Hematopoietic multipotent progenitor cell treated with erythropoietin and hydrocortisone succinate and interleukin-3 and kit ligand, for 6 days (in vitro differentiated cells): ENCODE data around the gene BCAP31.

Source experiments
- DNase-seq: peaks from one replicate; pipeline ENCODE4 v3.0.0-alpha.2; 2015

BCAP31 gene

DNA sequence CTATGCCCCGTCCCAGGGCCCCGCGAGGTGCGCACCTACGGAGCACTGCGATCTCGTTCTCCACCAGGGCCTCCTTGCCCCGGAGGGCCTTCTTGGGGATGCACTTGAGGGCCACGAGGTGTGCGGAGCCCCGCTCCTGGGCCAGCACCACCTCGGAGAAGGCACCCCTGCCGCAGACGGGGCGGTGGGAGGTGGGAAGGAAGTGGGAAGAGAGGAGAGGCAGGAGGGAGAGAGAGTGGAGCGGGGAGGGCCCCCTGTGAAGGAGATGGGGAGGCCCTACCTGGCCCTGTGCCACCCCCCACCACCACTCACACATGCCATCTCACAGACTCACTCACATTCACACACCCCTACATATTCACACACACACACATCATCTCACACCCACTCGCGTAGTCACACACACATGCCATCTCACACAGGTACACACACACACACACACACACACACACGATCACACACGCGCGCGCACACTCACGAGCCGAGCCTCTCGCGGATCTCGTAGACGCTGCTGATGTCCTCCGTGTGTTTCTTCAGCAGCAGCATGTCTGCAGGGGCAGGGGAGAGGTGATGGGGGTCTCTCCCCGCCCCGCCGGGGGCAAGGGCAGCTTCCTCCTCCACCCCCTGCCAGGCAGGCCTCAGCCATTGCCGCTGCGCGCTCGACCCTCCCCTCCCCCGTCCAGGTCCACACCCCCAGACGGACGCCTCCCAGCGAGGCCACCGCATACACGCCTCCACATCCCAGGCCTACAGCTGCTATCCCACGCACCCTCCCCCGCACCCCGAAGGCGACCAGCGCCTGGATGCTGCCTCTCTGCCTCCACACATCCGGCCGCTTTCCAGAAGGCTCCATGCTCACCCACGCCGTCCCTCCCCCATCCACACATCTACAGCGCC, 51.4 kb downstream of the BCAP31 start:
- DNase-seq: no peak

DNA sequence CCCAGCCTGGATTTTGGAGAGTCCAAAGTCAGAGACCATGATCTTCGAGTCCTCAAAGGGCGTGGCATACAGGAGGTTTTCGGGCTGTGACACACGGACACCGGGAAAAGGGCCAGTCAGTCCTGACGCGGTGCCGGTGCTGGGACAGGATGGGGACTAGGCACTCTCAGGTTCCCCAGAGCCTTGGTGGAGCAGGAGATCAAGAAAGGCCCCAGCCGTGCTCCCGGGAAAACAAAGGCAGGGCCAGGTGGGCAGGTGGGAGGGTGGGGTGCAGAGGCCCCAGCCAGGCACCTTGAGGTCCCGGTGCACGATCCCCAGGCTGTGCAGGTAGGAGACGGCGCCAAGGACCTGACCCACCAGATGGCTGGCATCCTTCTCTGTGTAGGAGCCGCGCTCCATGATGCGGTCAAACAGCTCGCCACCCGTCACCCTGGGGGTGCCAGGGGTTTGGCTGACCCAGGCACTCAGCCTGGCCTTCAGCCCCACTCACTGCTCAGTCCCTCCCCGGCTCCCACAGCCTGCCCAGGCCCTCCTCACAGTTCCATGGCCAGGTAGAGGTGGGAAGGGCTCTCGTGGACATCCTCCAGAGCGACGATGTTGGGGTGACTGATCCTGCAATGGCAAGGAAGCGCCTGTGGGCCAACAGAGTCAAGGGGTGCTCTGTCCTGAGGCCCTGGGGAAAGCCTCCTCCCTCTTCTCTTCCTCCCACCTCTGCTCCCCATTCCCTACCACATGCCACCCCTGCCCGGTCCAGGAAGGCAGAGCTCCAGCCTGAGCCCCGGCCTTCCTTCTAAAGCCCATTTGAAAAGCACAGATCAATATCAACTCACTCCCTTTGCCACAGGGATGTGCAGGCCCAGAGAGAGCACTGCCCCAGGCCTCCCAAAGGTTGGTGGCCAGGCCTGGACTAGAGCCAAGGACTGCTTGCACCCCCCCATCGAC, 52.3 kb downstream of the BCAP31 start:
- DNase-seq: no peak

DNA sequence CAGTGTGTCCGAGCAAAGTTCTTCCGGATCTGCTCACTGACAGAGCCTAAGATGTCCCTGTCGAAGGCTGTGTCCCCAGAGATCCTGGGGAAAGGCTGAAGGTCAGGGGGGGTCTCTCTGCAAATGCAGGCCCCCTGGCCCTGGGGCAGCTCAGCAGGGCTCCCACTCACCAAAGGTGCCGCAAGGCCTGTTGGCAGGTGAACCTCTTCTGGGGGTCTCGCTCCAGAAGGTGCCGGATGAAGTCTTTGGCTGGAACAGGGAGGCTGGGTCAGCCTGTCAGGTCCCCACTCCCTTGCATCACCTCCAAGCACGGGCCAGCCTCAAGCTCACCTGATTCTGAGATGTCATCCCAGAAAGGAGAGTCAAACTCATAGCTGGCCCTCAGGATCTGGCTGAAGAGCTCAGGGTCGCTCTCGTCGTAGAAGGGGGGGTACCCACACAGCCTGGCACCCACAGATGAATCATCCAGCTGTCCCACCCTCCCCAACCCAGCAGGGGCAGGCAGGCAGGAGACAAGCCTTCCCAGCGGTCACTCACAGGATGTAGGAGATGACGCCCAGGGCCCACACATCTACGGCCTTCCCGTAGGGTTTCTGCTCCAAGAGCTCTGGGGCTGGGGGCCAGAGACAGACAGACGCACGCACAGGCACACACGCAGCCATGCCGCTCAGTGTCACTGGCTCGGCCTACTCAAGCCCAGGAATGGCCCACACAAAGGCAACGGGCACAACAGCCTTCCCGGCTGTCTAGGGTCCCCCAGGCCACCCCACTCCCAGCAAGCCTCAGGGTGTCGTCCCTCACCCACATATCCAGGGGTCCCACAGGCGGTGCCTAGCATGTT, 53.2 kb downstream of the BCAP31 start:
- DNase-seq: no peak

DNA sequence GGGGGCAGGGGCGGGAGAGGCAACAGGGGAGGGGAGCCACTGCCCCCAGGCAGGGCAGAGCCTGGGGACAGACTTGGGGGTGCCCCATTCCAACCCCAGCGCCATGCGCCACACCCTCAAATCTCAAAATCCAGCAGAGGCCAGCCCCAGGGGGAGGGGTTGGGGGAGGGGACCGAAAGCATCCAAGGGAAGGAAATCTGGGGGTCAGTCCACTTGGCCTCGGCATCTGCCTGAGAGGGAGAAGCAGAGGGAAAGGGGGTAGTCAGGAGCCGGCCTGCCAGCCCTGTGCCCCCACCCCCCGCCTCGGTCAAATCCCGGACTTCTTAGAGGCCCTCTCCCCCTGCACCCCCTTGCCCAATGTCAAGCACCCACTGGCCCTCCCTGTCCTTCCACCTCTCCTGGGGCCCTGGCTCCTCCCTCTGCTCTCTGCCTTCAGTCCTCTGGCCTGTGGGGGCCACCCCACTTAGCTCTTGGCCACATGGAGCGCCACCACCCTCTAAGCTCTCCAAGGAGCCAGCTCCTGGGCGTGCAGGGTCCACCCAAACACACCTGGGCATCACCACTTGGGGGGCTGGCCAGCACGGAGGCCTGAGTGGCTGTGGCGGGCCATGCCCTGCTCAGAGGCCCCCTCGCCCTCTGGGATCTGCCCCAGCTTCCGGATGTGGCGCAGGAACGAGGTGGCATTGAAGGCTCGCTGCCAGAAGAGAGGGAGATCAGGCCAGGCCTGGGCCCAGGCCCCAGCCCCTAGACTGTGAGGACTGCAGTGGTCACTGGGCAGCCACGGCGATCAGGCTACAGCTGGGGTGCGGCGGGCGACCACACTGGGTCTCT, 54.1 kb downstream of the BCAP31 start:
- DNase-seq: no peak

DNA sequence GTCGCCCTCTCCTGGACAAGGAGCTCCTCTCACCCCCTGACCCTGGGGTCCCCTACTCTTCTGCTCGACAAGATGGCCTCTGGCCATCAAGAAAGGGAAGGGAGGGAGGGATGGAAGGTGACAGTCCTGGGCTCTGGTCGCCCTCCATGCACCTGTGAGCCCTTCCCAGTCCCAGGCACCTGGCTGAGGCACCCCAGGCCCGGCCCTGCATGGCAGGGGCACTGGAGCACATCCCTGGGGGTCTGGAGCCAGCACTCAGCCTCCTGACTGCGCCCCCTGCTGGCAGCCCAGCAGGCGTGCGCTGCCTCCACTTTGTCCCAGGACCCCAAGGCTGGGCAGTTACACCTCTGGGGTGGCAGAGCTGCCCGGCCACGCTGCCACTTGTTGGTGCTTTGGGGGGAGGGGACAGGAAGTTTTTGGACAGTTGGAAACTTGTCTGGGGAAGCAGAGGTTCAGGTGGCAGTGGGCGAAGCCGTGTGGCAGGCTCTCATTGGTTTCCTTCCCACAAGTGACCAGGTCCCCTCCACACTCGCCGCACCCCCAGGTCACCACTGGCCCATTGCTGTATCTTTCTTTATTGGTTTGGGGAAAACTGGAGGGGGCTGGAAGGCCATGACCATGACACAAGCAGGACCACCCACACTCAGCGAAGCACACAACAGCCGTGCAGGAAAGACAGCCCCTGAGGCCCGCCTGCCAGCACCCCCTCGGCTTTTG, 54.9 kb downstream of the BCAP31 start:
- DNase-seq: peak; percentile 53

DNA sequence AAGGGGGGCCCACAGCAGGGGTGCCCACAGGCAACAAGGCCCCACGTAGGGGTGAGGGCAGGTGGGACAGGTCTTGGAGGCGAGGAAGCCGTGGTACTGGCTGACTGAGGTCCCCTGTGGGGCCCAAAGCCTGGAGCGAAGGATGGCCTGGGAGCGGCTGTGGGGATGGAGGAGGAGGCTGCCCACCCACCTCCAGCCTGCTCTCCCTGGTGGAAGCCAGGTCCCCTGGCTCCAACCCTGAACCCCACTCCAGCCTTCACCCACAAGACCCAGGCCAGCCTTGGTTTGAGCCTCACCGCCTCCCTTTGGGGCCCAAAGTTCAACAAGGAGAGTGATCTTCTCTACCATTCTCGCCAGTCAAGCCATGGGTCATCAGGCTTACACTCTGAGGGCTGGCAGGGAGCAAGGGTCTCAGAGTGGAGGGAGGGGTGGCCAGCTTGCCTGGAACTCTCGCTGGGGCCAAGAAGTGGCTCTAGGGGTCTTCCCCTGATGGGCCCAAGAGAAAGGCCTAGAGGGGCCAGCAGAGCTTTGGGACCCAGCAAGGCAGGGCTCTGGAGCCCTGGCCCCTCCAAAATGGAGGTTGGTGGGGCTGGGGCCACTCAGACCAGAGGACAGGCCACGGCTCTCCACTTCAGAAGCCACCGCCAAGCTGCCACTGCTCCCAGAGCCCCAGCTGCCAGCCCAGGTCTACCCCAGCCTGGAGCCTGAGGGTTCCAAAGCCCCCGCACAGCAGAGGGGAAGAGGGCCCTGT, 55.6 kb downstream of the BCAP31 start:
- no peak for DNase-seq

DNA sequence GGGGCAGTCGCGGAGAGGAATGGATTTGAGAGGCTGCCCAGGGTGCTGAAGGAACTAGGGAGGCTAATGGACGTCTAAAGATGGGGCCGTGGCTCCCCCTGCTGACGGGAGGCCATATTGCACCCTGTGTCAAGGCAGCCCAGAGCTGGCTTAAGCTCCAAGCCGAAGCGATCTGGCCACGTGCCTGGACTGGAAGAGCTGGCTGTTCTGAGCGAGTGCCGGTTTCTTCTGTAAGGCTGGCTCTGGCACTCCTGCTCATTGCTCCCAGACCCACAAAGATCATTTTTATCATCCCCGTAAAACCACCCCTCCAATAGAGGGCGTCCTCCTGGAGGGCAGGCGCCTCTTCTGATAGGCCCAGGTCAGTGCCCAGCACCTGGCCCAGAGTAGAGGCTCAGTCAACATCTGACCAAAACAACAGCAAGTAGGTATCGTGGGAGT, 56.2 kb downstream of the BCAP31 start:
- peak; percentile 81 for DNase-seq

DNA sequence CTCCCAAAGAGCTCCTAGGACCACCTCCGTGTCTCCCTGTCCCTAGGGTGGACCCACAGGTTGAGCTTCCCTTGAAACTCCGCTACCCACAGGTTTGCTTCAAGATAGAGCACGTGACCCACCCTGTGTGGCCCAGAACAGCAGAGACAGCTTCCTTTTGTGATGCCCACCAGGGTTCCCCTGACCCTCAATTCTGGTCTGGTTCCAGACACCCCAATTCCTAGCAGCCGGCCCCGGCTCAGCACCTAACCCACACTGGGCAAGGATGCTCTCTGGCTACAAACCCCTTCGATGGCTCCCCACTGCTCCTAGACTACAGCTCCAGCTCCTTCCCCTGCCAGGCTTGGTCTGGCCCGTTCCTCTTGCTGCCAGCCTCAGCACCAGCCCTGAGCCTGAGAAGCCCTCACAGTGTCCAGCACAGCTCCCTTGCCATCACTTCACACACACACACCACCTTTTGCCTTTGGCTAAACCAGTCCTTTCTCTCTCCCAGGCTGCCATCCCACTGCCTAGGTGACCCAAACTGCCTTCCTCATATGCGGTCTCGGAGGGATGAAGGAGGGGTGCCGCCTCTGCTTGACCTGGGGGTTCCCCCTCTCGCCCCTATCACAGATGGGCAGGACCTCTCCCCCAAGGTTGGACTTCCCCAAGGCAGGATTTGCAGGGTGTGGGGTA, 56.8 kb downstream of the BCAP31 start:
- no peak for DNase-seq

DNA sequence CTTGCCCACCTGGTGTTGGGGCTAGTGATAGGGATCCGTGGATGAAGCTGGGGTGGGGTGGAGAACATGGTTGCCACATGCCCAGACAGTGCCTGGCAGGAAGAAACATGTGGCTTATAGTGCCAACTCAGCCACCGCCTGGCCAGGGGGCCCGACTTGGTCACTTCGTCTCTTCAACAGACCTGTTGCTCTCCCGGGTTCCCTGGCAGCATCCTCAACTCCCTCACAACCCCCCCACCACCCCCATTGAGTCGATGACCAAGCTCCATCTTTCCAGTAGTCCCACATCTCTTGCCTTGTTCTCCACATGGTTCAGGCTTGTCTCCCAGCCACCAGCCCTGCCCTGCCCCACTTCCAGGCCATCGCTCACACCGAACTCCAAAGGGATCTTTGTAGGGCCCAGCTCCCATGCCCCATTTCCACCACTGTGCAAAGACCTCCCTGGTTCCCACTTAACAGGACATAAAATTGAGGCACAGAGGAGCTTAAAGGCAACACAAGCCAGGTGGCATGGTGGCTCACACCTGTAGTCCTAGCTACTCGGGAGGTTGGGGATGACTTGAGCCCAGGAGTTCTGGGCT, 58.4 kb downstream of the BCAP31 start:
- DNase-seq: no peak

DNA sequence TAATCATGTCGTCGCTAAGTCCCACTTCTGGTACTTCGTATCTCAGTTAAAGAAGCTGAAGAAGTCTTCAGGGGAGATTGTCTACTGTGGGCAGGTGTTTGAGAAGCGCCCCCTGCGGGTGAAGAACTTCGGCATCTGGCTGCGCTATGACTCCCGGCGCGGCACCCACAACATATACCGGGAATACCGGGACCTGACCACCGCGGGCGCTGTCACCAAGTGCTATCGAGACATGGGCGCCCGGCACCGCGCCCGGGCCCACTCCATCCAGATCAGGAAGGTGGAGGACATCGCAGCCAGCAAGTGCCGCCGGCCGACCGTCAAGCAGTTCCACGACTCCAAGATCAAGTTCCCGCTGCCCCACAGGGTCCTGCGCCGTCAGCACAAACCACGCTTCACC, 61.9 kb downstream of the BCAP31 start:
- DNase-seq: peak; percentile 59

DNA sequence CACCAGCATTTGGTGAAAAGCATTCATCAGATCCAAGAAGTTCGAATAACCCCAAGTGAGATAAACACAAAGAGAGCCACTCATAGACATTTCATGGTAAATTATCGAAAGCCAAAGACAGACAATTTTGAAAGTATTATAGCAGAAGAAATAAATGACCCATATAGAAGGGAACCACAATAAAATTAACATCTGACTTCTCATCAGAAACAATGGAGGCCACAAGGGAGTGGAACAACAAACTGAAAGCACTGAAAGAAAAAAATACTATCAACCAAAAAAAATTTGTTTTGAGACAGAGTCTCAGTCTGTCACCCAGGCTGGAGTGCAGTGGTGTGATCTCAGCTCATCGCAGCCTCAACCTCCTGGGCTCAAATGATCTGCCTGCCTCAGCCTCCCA, 64.9 kb downstream of the BCAP31 start:
- no peak for DNase-seq

DNA sequence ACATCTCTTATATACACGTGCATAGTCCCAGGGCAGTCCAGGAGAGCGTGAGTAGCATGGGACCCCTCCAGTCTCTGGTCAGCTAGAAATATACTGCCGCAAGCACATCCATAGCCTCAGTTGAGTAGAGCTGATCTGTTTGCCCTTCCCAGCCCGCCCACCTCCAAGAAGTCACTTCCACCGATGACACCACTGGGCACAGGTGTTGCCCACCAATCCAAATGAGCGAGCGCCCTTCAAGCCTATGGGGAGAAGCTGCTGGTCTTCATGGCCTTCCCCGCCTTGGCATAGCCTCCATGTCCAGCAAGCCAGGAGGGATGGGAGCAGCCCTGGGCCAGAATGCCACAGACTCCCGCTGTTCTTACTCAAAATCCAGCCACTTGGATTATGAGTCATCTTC, 67.0 kb downstream of the BCAP31 start:
- no peak for DNase-seq

DNA sequence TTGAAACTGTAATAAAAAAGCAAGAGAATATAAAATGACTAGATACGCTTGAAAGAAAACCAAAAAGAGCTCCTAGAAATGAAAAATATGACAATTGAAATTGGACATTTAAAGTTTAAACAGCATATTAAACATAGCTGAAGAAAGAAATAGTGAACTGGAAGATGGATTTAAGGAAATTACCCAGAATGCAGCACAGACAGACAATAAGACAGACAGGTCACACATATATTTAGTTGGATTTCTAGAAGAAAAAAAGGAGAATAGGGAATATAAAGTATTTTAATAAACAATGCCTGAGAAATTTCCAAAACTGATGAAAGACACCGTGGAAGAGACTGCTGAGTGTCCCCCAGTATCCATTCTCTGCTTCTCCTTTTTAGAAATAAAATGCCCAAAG, 70.6 kb downstream of the BCAP31 start:
- no peak for DNase-seq

DNA sequence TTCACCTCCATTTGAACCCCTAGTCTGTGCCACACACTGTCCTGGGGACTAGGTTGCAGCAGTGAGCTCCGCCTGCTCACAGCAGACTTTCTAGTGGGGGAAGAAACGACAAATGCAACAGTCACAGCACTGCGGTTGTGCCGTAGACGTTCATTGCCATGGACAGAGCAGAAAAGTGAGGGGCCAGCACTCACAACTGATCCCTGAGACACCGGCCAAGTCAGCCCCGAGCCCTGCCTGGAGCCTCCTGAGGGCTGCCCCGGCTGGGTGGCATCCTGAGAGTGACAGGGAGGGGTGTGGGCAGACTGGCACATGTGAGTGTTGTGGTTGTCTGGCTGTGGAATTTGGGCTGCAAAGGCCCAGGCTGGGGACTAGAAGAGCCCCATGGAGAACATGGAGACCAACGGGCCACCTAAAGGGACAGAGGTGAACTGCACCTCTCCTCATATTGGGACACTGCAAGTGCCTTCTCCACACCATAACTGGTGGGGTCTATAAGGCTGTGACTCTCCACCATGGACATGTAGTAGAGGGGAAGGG, 72.6 kb downstream of the BCAP31 start:
- peak; percentile 48 for DNase-seq

DNA sequence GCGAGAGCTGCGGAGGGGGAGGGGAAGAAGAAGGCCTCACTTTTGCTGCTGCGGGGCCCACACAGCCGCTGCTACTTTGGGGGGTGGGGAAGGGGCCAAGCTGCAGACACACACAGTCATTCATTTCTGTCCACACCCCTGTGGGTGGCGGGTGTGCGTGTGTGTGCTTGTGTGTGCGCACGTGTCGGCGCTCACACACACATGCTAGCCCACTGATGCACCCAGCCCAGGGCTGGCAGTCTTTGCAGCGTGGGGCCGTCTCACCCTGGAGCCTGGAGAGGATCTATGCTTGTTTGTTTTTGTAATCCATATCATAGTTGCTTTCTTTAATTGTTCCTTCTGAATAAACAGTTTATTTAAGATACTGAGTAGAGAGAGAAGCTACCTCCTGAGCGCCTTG, 73.2 kb downstream of the BCAP31 start:
- DNase-seq: no peak
